Naive thymus-derived CD4-positive, alpha-beta T cell (primary cell): ENCODE results near the gene GSG1L. TPM values are rescaled to one million over a fixed set of nuclear protein-coding genes. Genes with fewer than 3 reads are reported as not detected.

Source experiments
- ATAC-seq: fragments of 150-1000 bp; cut with Tn5 transposase; 2 replicates; pipeline ENCODE4 v1.10.0; 2021; ENCODE audit warnings: mild to moderate bottlenecking, moderate library complexity
- CTCF ChIA-PET: fragments of 350-600 bp; sonication (Branson Sonifier 250); formaldehyde crosslinking; loops from one replicate; lab custom pipeline; 2021; ENCODE audit warnings: antibody characterized with exemption; lab: Charles Lee
- POLR2A ChIA-PET: fragments of 350-600 bp; sonication (Branson Sonifier 250); formaldehyde crosslinking; loops from one replicate; lab custom pipeline; 2021; ENCODE audit warnings: antibody characterized with exemption, inconsistent platforms; lab: Charles Lee
- DNase-seq, 9 donors: peaks; one replicate each; pipeline versions ENCODE4 v3.0.0 to v3.0.0-alpha.2; 2020 to 2022; ENCODE audit warnings: mixed read lengths in 1 of 9
- H3K27ac ChIP-seq: one replicate; pipeline ENCODE4 v1.7.0; 2013; ENCODE audit warnings: mild to moderate bottlenecking, low read depth, low read length, moderate library complexity
- H3K27me3 ChIP-seq, 2 donors: one replicate each; pipeline ENCODE4 v1.7.0; 2013; ENCODE audit warnings: low read length in 2 of 2, mild to moderate bottlenecking in 2 of 2, moderate library complexity in 2 of 2; ENCODE audit not compliant: control insufficient read depth in 2 of 2, insufficient read depth in 2 of 2
- H3K36me3 ChIP-seq, 3 experiments: 1 replicate in 2 of 3; 2 replicates in 1 of 3; pipeline ENCODE4 v1.7.0; 2013; ENCODE audit warnings: low read length in 3 of 3, mild to moderate bottlenecking in 3 of 3, moderate library complexity in 1 of 3; ENCODE audit not compliant: insufficient read depth in 3 of 3, control insufficient read depth in 2 of 3
- H3K4me1 ChIP-seq, 2 donors: one replicate each; pipeline ENCODE4 v1.7.0; 2013; ENCODE audit warnings: low read length in 2 of 2, mild to moderate bottlenecking in 2 of 2, moderate library complexity in 1 of 2; ENCODE audit not compliant: control insufficient read depth in 2 of 2, insufficient read depth in 2 of 2
- H3K4me3 ChIP-seq: 2 replicates; pipeline ENCODE4 v1.7.0; 2013; ENCODE audit warnings: mild to moderate bottlenecking, low read length
- H3K9me3 ChIP-seq, 3 experiments: 1 replicate in 2 of 3; 2 replicates in 1 of 3; pipeline ENCODE4 v1.7.0; 2013; ENCODE audit warnings: low read length in 3 of 3; ENCODE audit not compliant: control insufficient read depth in 2 of 3
- H3K27ac Mint-ChIP-seq, 9 donors: one replicate each; pipeline ENCODE4 v1.8.0; 2020 to 2022; ENCODE audit warnings: mixed read lengths in 9 of 9, mild to moderate bottlenecking in 8 of 9, moderate library complexity in 5 of 9, inconsistent platforms in 2 of 9
- H3K27me3 Mint-ChIP-seq, 5 donors: one replicate each; pipeline ENCODE4 v1.8.0; 2021 to 2022; ENCODE audit warnings: mixed read lengths in 5 of 5, mild to moderate bottlenecking in 1 of 5
- H3K36me3 Mint-ChIP-seq, 5 donors: one replicate each; pipeline ENCODE4 v1.8.0; 2020 to 2022; ENCODE audit warnings: mixed read lengths in 5 of 5, mild to moderate bottlenecking in 3 of 5, inconsistent platforms in 1 of 5
- H3K4me1 Mint-ChIP-seq, 7 donors: one replicate each; pipeline ENCODE4 v1.8.0; 2020 to 2022; ENCODE audit warnings: mixed read lengths in 7 of 7, mild to moderate bottlenecking in 3 of 7, inconsistent platforms in 1 of 7
- H3K4me3 Mint-ChIP-seq, 10 donors: one replicate each; pipeline ENCODE4 v1.8.0; 2020 to 2022; ENCODE audit warnings: mild to moderate bottlenecking in 10 of 10, mixed read lengths in 10 of 10, moderate library complexity in 6 of 10, inconsistent platforms in 2 of 10
- H3K9me3 Mint-ChIP-seq, 11 donors: one replicate each; pipeline ENCODE4 v1.8.0; 2020 to 2022; ENCODE audit warnings: mixed read lengths in 11 of 11, mild to moderate bottlenecking in 4 of 11, inconsistent platforms in 1 of 11, moderate library complexity in 1 of 11
- intact Hi-C, 2 donors: fragments of 100-400 bp; cut with micrococcal nuclease; formaldehyde crosslinking; loops; one replicate each; pipeline ENCODE4 v1.15.1; 2023
- polyA plus RNA-seq, 2 donors: library from polyadenylated mRNA; unstranded; fragments of 300-500 nt; fragmentation: Illumina TruSeq; gene quantifications; one replicate each; pipeline ENCODE4 v1.2.3, GENCODE V29; 2021
- total RNA-seq, 6 experiments: library from RNA in 5 of 6; stranded (reverse) in 5 of 6; gene quantifications; 1 replicate in 5 of 6; 2 replicates in 1 of 6; pipeline ENCODE4 v1.2.3 and lab custom pipeline; 2021 to 2026

The GSG1L gene
- total and polyA plus RNA-seq, 7 experiments from 2014 or later: 0.10 TPM; not detected in 6

DNA sequence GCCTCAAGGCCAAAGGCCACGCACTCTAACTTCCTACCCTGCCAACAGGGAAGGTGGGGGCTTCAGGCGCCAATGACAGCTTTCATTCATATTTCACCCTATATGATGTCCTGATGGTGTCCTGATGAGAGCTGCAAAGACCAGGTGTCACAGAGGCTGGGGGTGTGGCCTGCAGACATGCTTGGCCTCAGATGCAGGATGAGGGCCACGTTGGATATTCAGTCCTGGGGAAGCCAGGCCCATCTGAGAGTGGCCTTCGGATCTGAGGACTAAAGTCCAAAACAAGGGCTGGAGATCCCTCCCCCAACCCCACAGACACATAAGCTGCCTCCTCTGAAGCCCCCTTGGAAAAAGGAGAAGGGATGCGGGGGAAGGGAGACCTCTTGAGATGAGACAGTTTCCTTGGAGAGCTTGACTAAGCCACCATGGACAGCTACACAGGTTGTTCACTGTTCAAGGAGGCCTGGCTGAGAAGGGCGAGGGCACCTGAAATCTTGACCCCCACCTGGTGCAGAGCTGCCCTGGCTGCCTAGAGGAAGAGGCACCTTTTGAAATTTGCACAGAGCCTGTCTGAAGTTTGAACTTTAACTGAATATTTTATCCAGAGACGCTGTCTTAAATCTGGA is 24.3 kb upstream of the GSG1L start:
- Mint-ChIP-seq H3K27ac (peak overlapping the region in 1 of 9 donors; percentile 67), H3K9me3 (peaks cover 0 to 2% (median 0%) of the 10 kb centered on the region in 11 donors), H3K27me3 (no peaks in the 10 kb centered on the region), H3K4me3 (no peak overlapping the region), H3K36me3 (peaks cover 0 to 1% (median 0%) of the 10 kb centered on the region in 5 donors), H3K4me1 (peaks cover 0 to 9% (median 0%) of the 10 kb centered on the region in 7 donors)
- H3K4me1 ChIP-seq: no peaks in the 10 kb centered on the region
- DNase-seq: no peak
- no peak overlapping the region for H3K27ac ChIP-seq
- H3K36me3 ChIP-seq: no peaks in the 10 kb centered on the region
- CTCF ChIA-PET: no interaction called here
- H3K4me3 ChIP-seq: no peak overlapping the region
- no peak for ATAC-seq
- intact Hi-C loops: loop anchor here in 1 of 2 donors (5.0 kb wide), 1 partner anchor 130 kb away; no protein-coding TSS in a partner anchor
- POLR2A ChIA-PET: interaction anchor here (0.7 kb wide), 1 partner anchor 130 kb away, joined by 5 read pairs; no protein-coding TSS in a partner anchor
- no peaks in the 10 kb centered on the region for H3K27me3 ChIP-seq
- no peaks in the 10 kb centered on the region for H3K9me3 ChIP-seq

DNA sequence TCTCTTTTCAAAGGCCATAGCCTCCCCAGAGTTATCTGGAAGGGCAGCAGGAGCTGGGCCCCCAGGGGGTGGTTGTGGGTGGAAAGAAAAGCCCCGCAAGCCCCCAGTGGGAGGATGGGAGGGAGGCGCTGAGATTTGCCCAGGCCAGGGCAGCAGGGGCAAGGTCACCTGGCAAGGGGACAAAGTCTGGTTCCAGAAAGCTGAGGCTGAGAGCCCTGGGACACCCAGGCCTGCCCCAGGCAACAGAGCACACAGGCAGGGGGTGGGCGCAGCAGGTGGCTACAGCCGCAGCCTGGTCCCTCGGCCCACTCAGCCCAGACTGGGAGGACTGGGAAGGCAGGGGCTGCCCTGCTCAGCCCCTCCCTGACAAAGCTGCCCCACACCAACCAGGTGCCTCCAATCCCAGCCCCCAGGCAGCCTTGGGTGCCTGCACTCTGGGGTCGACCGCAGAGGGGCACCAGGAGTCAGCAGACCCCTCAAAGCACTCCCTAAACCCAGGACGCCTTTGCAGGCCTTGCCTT is 23.7 kb upstream of the GSG1L start:
- H3K4me3 Mint-ChIP-seq: no peak overlapping the region

DNA sequence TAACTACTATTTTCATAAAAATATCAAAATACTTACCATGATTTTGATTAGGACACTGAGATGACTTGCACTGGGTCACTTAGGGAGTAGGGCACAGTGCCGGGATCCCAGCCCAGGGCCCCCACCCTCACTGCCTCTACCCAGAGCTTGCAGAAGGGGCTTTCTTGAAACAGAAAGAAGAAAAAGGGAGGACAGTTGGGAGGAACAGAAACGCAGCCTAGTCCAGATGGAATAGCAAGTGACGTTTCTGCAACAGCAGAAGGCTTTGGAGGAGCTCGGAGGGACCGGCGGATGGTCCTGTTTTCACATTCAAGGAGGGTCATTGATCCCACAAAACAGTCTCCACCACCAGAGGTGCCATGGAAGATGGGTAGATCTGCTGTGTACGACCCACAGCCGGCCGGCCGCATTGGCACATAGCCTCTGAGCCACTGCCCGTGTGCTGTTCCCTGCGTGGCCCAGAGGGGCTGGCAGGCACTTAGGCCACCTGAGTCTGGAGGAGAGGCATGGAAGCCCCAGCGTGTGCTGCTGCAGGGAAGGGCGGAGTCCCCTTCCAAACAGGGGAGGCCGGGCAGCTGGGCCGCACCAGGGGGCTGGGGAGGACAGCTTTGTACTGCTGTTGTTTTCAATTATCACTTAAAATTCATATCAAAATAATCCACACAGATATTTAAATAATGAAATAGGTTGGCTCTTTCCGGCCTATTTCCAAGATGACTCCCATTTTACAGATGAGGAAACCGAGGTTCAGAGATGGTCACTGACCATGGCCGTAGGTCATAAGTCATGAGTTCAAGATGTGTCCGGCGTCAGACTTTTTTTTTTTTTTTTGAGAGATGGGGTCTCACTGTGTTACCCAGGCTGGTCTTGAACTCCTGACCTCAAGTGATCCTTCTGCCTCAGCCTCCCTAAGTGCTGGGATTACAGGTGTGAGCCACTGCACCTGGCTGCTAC is 22.9 kb upstream of the GSG1L start:
- peaks cover 0 to 9% (median 0%) of the 10 kb centered on the region in 7 donors for H3K4me1 Mint-ChIP-seq
- no peak overlapping the region for H3K4me3 Mint-ChIP-seq
- Histone ChIP-seq H3K4me3 (no peak overlapping the region), H3K27ac (no peak overlapping the region), H3K9me3 (no peaks in the 10 kb centered on the region), H3K4me1 (no peaks in the 10 kb centered on the region), H3K36me3 (no peaks in the 10 kb centered on the region), H3K27me3 (no peaks in the 10 kb centered on the region)
- no peak for ATAC-seq
- H3K9me3 Mint-ChIP-seq: peaks cover 0 to 2% (median 0%) of the 10 kb centered on the region in 11 donors
- no peak overlapping the region for H3K27ac Mint-ChIP-seq
- H3K27me3 Mint-ChIP-seq: no peaks in the 10 kb centered on the region
- ChIA-PET POLR2A (no interaction called here), CTCF (no interaction called here)
- intact Hi-C loops: loop anchor here in 1 of 2 donors (5.0 kb wide), 1 partner anchor 131 kb away; no protein-coding TSS in a partner anchor
- no peak for DNase-seq
- H3K36me3 Mint-ChIP-seq: peaks cover 0 to 1% (median 0%) of the 10 kb centered on the region in 5 donors

More for the DNA sequence above, 23.7 kb upstream of the GSG1L start:
- Histone ChIP-seq H3K4me1 (no peaks in the 10 kb centered on the region), H3K4me3 (no peak overlapping the region), H3K36me3 (no peaks in the 10 kb centered on the region), H3K27me3 (no peaks in the 10 kb centered on the region), H3K27ac (no peak overlapping the region), H3K9me3 (no peaks in the 10 kb centered on the region)
- ChIA-PET POLR2A (no interaction called here), CTCF (no interaction called here)
- ATAC-seq (no peak), DNase-seq (no peak)
- Mint-ChIP-seq H3K27ac (no peak overlapping the region), H3K4me1 (peaks cover 0 to 9% (median 0%) of the 10 kb centered on the region in 7 donors), H3K36me3 (peaks cover 0 to 1% (median 0%) of the 10 kb centered on the region in 5 donors), H3K27me3 (no peaks in the 10 kb centered on the region), H3K9me3 (peaks cover 0 to 2% (median 0%) of the 10 kb centered on the region in 11 donors)
- intact Hi-C loops: loop anchor here in 1 of 2 donors (5.0 kb wide), 1 partner anchor 130 kb away; no protein-coding TSS in a partner anchor

DNA sequence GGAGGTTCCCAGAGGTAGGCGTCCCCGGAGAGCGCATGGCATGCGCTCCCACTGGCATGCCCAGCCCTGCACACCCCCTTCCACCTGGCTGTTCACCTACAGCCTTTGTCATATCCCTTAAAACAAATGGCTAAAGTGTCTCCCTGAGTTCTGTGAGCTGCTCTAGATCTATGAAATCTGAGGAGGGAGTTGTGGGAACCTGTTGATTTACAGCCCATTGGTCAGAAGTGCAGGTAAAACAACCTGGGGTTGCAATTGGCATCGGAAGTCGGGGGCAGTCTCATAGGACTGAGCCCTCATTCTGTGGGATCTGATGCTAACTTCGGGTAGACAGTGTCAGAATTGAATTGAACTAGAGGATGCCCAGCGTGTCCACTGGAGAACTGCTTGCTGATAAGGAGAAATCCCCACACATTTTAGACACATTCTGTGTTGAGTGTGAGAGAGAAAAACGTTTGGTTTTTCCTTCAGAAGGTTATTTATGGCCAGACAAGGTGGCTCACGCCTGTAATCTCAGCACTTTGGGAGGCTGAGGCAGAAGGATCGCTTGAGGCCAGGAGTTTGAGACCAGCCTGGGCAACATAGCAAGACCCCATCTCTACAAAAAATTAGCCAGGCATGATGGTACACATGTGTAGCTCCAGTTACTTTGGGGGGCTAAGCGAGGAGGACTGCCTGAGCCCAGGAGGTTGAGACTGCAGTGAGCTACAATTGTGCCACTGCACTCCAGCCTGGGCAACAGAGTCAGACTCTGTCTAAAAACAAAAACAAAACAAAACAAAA is 22.1 kb upstream of the GSG1L start:
- H3K27ac ChIP-seq: no peak overlapping the region
- H3K27me3 Mint-ChIP-seq: no peaks in the 10 kb centered on the region
- peaks cover 0 to 9% (median 0%) of the 10 kb centered on the region in 7 donors for H3K4me1 Mint-ChIP-seq
- peak overlapping the region in 1 of 9 donors; percentile 78 for H3K27ac Mint-ChIP-seq
- no peaks in the 10 kb centered on the region for H3K27me3 ChIP-seq
- DNase-seq: no peak
- H3K4me3 Mint-ChIP-seq: no peak overlapping the region
- H3K4me3 ChIP-seq: no peak overlapping the region
- ChIA-PET POLR2A (no interaction called here), CTCF (no interaction called here)
- peaks cover 0 to 4% (median 0%) of the 10 kb centered on the region in 11 donors for H3K9me3 Mint-ChIP-seq
- no peak for ATAC-seq
- no peaks in the 10 kb centered on the region for H3K36me3 ChIP-seq
- H3K4me1 ChIP-seq: no peaks in the 10 kb centered on the region
- H3K9me3 ChIP-seq: no peaks in the 10 kb centered on the region
- H3K36me3 Mint-ChIP-seq: peaks cover 0 to 1% (median 0%) of the 10 kb centered on the region in 5 donors
- intact Hi-C loops: loop anchor here in 1 of 2 donors (5.0 kb wide), 1 partner anchor 132 kb away; no protein-coding TSS in a partner anchor

DNA sequence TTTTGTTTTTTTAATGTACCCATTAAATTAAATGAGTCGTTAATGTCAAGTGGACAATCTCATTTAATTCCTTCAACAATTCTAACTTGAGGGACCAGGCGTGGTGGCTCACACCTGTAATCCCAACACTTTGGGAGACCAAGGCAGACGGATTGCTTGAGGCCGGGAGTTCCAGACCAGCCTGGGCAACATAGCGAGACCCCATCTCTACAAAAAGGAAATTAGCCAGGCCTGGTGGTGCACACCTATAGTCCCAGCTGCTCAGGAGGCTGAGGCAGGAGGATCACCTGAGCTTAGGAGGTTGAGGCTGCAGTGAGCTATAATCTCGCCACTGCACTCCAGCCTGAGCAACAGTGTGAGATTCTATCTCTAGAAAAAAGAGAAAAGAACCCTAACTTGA is 20.7 kb upstream of the GSG1L start:
- H3K9me3 Mint-ChIP-seq: peaks cover 0 to 2% (median 0%) of the 10 kb centered on the region in 11 donors
- H3K36me3 Mint-ChIP-seq: no peaks in the 10 kb centered on the region
- H3K27me3 Mint-ChIP-seq: no peaks in the 10 kb centered on the region
- H3K4me1 ChIP-seq: no peaks in the 10 kb centered on the region
- peaks cover 0 to 2% (median 0%) of the 10 kb centered on the region in 7 donors for H3K4me1 Mint-ChIP-seq
- H3K9me3 ChIP-seq: no peaks in the 10 kb centered on the region
- intact Hi-C loops: no loop called here
- H3K27me3 ChIP-seq: no peaks in the 10 kb centered on the region
- POLR2A ChIA-PET: interaction anchor here (0.6 kb wide), 1 partner anchor 105 kb away, joined by 3 read pairs; no protein-coding TSS in a partner anchor
- CTCF ChIA-PET: no interaction called here
- DNase-seq: no peak
- no peaks in the 10 kb centered on the region for H3K36me3 ChIP-seq
- no peak overlapping the region for H3K4me3 Mint-ChIP-seq
- peak overlapping the region in 1 of 9 donors; percentile 76 for H3K27ac Mint-ChIP-seq
- H3K4me3 ChIP-seq: no peak overlapping the region
- no peak for ATAC-seq
- H3K27ac ChIP-seq: no peak overlapping the region

DNA sequence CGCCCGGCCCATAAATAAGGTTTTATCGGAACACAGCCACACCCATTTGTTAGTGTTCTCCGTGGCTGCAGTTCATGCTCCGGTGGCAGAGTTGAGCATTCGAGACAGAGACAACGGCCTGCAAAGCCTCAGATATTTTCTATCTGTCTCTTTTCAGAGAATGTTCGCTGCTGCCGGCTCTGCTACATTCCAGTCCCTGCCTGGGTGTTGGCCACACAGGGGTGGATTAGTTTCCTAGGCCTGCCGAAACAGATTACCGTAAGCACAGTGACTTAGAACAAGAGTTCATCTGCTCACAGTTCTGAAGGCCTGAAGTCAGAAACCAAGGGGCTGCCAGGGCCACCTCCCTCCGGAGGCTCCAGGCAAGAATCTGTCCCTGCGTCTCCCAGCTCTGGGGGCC is 19.1 kb upstream of the GSG1L start:
- Mint-ChIP-seq H3K4me1 (peaks cover 0 to 2% (median 0%) of the 10 kb centered on the region in 7 donors), H3K9me3 (peaks cover 0 to 2% (median 0%) of the 10 kb centered on the region in 11 donors), H3K27me3 (no peaks in the 10 kb centered on the region), H3K27ac (no peak overlapping the region), H3K36me3 (no peaks in the 10 kb centered on the region), H3K4me3 (no peak overlapping the region)
- ATAC-seq (no peak), DNase-seq (no peak)
- H3K27me3 ChIP-seq: no peaks in the 10 kb centered on the region
- no peak overlapping the region for H3K4me3 ChIP-seq
- ChIA-PET POLR2A (no interaction called here), CTCF (no interaction called here)
- H3K27ac ChIP-seq: no peak overlapping the region
- H3K9me3 ChIP-seq: no peaks in the 10 kb centered on the region
- no peaks in the 10 kb centered on the region for H3K36me3 ChIP-seq
- intact Hi-C loops: no loop called here
- no peaks in the 10 kb centered on the region for H3K4me1 ChIP-seq
